Activated B cell treated with CpG ODN at 0.5 μM for 24 hours (primary cell): ENCODE results near the gene TTC39B. TPM values are rescaled to one million over a fixed set of nuclear protein-coding genes. Genes with fewer than 3 reads are reported as not detected.

Source experiments
- ATAC-seq: fragments of 200-7000 bp; cut with Tn5 transposase; one replicate; pipeline ENCODE4 v1.10.0; 2021; ENCODE audit warnings: low read depth, mild to moderate bottlenecking, moderate library complexity
- CTCF ChIA-PET: fragments of 350-600 bp; sonication (Branson Sonifier 250); formaldehyde crosslinking; loops from one replicate; lab custom pipeline; 2021; ENCODE audit warnings: antibody characterized with exemption; lab: Charles Lee
- POLR2A ChIA-PET: fragments of 350-600 bp; sonication (Branson Sonifier 250); formaldehyde crosslinking; loops from one replicate; lab custom pipeline; 2021; ENCODE audit warnings: antibody characterized with exemption; lab: Charles Lee
- DNase-seq: peaks from one replicate; pipeline ENCODE4 v3.0.0; 2022
- H3K27ac Mint-ChIP-seq: one replicate; pipeline ENCODE4 v1.8.0; 2020; ENCODE audit warnings: mixed read lengths
- H3K27me3 Mint-ChIP-seq: one replicate; pipeline ENCODE4 v1.8.0; 2021; ENCODE audit warnings: mixed read lengths
- H3K36me3 Mint-ChIP-seq: one replicate; pipeline ENCODE4 v1.8.0; 2021; ENCODE audit warnings: low read depth, mixed read lengths
- H3K4me1 Mint-ChIP-seq: one replicate; pipeline ENCODE4 v1.8.0; 2021; ENCODE audit warnings: mixed read lengths
- H3K4me3 Mint-ChIP-seq: one replicate; pipeline ENCODE4 v1.8.0; 2020; ENCODE audit warnings: mild to moderate bottlenecking, mixed read lengths
- H3K9me3 Mint-ChIP-seq: one replicate; pipeline ENCODE4 v1.8.0; 2020; ENCODE audit warnings: mixed read lengths
- CTCF ChIP-seq: fragments of 200-600 bp; IDR thresholded peaks from one replicate; pipeline ENCODE4 v1.8.0; 2022; ENCODE audit warnings: antibody characterized with exemption, mild to moderate bottlenecking
- intact Hi-C: fragments of 100-400 bp; cut with micrococcal nuclease; formaldehyde crosslinking; loops from one replicate; pipeline ENCODE4 v1.15.1; 2024
- total RNA-seq: library from RNA; stranded (reverse); gene quantifications from 2 replicates; pipeline ENCODE4 v1.2.3, GENCODE V29; 2022

TTC39B gene
- total RNA-seq, 1 donor from 2014 or later: 6.6 TPM

GRCh38 chr9:15219546-15219945 is 87.5 kb downstream of the TTC39B start:
- intact Hi-C loops: no loop called here
- no peaks in the 10 kb centered on the region for H3K4me1 Mint-ChIP-seq
- H3K27me3 Mint-ChIP-seq: no peaks in the 10 kb centered on the region
- no peaks in the 10 kb centered on the region for H3K36me3 Mint-ChIP-seq
- no peak overlapping the region for H3K4me3 Mint-ChIP-seq
- TF ChIP-seq CTCF: no peak
- DNase-seq: no peak
- ChIA-PET POLR2A (no interaction called here), CTCF (interaction anchor here (1.1 kb wide), 1 partner anchor 9 kb away, joined by 4 read pairs; no protein-coding TSS in a partner anchor)
- no peaks in the 10 kb centered on the region for H3K9me3 Mint-ChIP-seq
- no peak overlapping the region for H3K27ac Mint-ChIP-seq
- ATAC-seq: no peak

GRCh38 chr9:15218994-15219393 is 88.0 kb downstream of the TTC39B start:
- no peaks in the 10 kb centered on the region for H3K36me3 Mint-ChIP-seq
- TF ChIP-seq CTCF: no peak
- H3K4me3 Mint-ChIP-seq: no peak overlapping the region
- intact Hi-C loops: no loop called here
- no peak for ATAC-seq
- POLR2A ChIA-PET: no interaction called here
- no peaks in the 10 kb centered on the region for H3K27me3 Mint-ChIP-seq
- CTCF ChIA-PET: interaction anchor here (1.1 kb wide), 1 partner anchor 9 kb away, joined by 4 read pairs; no protein-coding TSS in a partner anchor
- H3K9me3 Mint-ChIP-seq: no peaks in the 10 kb centered on the region
- no peak overlapping the region for H3K27ac Mint-ChIP-seq
- H3K4me1 Mint-ChIP-seq: no peaks in the 10 kb centered on the region
- DNase-seq: no peak

- Mint-ChIP-seq H3K4me1 (no peaks in the 10 kb centered on the region), H3K4me3 (no peak overlapping the region), H3K9me3 (no peaks in the 10 kb centered on the region), H3K27ac (no peak overlapping the region), H3K27me3 (no peaks in the 10 kb centered on the region), H3K36me3 (peaks cover 5% of the 10 kb centered on the region)
- no peak for ATAC-seq
- no peak for DNase-seq
- intact Hi-C loops: loop anchor here (5.0 kb wide), 1 partner anchor 274 kb away; no protein-coding TSS in a partner anchor
- POLR2A ChIA-PET: interaction anchor here (0.8 kb wide), 1 partner anchor 99 kb away, joined by 4 read pairs; no protein-coding TSS in a partner anchor
- CTCF ChIA-PET: interaction anchor here (1.4 to 2.8 kb wide), 6 partner anchors 14 to 394 kb away, joined by 4 to 26 read pairs (median 6); no protein-coding TSS in a partner anchor
- no peak for TF ChIP-seq CTCF
Observed at GRCh38 chr9:15213249-15213648, 93.8 kb downstream of the TTC39B start.

GRCh38 chr9:15211815-15212495 is 95.1 kb downstream of the TTC39B start:
- H3K27me3 Mint-ChIP-seq: no peaks in the 10 kb centered on the region
- peaks cover 10% of the 10 kb centered on the region for H3K36me3 Mint-ChIP-seq
- intact Hi-C loops: loop anchor here (1.0 to 5.0 kb wide), 6 partner anchors 20 to 430 kb away; no protein-coding TSS in a partner anchor
- no peak for ATAC-seq
- ChIA-PET POLR2A (interaction anchor here (0.9 kb wide), 1 partner anchor 298 kb away, joined by 3 read pairs; the partner anchor contains the start of gene PSIP1), CTCF (interaction anchor here (0.6 to 2.8 kb wide), 11 partner anchors 13 to 411 kb away, joined by 3 to 26 read pairs (median 4); no protein-coding TSS in a partner anchor)
- no peaks in the 10 kb centered on the region for H3K4me1 Mint-ChIP-seq
- DNase-seq: no peak
- no peak overlapping the region for H3K27ac Mint-ChIP-seq
- peaks cover 3% of the 10 kb centered on the region for H3K9me3 Mint-ChIP-seq
- no peak for TF ChIP-seq CTCF
- H3K4me3 Mint-ChIP-seq: no peak overlapping the region

GRCh38 chr9:15211160-15211814 is 95.7 kb downstream of the TTC39B start:
- ChIA-PET CTCF (interaction anchor here (0.8 to 2.8 kb wide), 10 partner anchors 8 to 401 kb away, joined by 3 to 26 read pairs (median 6); no protein-coding TSS in a partner anchor), POLR2A (no interaction called here)
- H3K9me3 Mint-ChIP-seq: peaks cover 5% of the 10 kb centered on the region
- intact Hi-C loops: loop anchor here (1.0 to 5.0 kb wide), 6 partner anchors 21 to 431 kb away; no protein-coding TSS in a partner anchor
- DNase-seq (no peak), ATAC-seq (peak; percentile 49)
- H3K27me3 Mint-ChIP-seq: no peaks in the 10 kb centered on the region
- H3K4me1 Mint-ChIP-seq: no peaks in the 10 kb centered on the region
- peaks cover 12% of the 10 kb centered on the region for H3K36me3 Mint-ChIP-seq
- no peak overlapping the region for H3K27ac Mint-ChIP-seq
- no peak overlapping the region for H3K4me3 Mint-ChIP-seq
- TF ChIP-seq CTCF: peak; percentile 89
